SK-N-SH treated with all-trans-retinoic acid at 6 μM for 48 hours (cell line): ENCODE data around the gene ABCC9.

Source experiments
- RARB ChIP-seq: fragments of 250-450 bp; sonication (Bioruptor Pico); IDR thresholded peaks from 2 replicates; pipeline ENCODE4 v1.8.0; 2021; ENCODE audit warnings: mild to moderate bottlenecking, moderate library complexity
- SNAI2 ChIP-seq: fragments of 250-450 bp; sonication (Bioruptor Pico); IDR thresholded peaks from 2 replicates; pipeline ENCODE4 v1.5.0; 2020; ENCODE audit warnings: mild to moderate bottlenecking, moderate library complexity
- TF ChIP-seq, protein P1 (sequence below): fragments of 250-450 bp; sonication (Bioruptor Pico); IDR thresholded peaks from 2 replicates; pipeline ENCODE4 v1.8.0; 2020; ENCODE audit warnings: mild to moderate bottlenecking, moderate library complexity, borderline replicate concordance
- TF ChIP-seq, protein P2 (sequence below): fragments of 250-450 bp; sonication (Bioruptor Pico); IDR thresholded peaks from 2 replicates; pipeline ENCODE4 v1.5.1; 2020; ENCODE audit warnings: low read depth, mild to moderate bottlenecking, moderate library complexity

DNA sequence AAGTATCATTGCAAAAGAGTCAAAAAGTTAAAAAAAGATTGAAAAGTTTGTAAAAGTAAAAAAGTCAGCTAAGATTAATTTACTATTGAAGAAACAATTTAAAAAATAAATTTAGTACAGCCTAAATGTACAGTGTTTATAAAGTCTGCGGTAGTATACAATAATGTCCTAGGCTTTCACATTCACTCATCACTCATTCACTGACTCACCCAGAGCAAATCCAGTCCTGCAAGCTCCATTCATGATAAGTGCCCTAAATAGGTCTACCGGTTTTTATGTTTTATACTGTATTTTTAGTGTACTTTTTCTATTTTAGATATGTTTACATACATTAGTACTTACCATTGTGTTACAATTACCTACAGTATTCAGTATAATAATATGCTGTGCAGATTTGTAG lies 43.9 kb upstream of the ABCC9 start:
- TF ChIP-seq RARB (CRISPR knock-in tag) (no peak), SNAI2 (CRISPR knock-in tag) (no peak)
- TF ChIP-seq, protein P1, sequence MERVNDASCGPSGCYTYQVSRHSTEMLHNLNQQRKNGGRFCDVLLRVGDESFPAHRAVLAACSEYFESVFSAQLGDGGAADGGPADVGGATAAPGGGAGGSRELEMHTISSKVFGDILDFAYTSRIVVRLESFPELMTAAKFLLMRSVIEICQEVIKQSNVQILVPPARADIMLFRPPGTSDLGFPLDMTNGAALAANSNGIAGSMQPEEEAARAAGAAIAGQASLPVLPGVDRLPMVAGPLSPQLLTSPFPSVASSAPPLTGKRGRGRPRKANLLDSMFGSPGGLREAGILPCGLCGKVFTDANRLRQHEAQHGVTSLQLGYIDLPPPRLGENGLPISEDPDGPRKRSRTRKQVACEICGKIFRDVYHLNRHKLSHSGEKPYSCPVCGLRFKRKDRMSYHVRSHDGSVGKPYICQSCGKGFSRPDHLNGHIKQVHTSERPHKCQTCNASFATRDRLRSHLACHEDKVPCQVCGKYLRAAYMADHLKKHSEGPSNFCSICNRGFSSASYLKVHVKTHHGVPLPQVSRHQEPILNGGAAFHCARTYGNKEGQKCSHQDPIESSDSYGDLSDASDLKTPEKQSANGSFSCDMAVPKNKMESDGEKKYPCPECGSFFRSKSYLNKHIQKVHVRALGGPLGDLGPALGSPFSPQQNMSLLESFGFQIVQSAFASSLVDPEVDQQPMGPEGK (CRISPR knock-in tag) = no peak
- TF ChIP-seq, protein P2, sequence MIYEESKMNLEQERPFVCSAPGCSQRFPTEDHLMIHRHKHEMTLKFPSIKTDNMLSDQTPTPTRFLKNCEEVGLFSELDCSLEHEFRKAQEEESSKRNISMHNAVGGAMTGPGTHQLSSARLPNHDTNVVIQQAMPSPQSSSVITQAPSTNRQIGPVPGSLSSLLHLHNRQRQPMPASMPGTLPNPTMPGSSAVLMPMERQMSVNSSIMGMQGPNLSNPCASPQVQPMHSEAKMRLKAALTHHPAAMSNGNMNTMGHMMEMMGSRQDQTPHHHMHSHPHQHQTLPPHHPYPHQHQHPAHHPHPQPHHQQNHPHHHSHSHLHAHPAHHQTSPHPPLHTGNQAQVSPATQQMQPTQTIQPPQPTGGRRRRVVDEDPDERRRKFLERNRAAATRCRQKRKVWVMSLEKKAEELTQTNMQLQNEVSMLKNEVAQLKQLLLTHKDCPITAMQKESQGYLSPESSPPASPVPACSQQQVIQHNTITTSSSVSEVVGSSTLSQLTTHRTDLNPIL (CRISPR knock-in tag) = no peak
